MCF 10A (cell line): ENCODE results near the gene NOXRED1. TPM values are rescaled to one million over a fixed set of nuclear protein-coding genes. Genes with fewer than 3 reads are reported as not detected.

Source experiments
- BruUV-seq: library from RNA; stranded (reverse); fragments of 400-500 nt; replicated peaks from 2 replicates; lab custom pipeline; 2021; lab: Mats Ljungman, UMichigan
- CTCF ChIA-PET: fragments of 300-600 bp; sonication (Branson Sonifier 250); formaldehyde crosslinking; extraction: SDS; loops from one replicate; lab custom pipeline; 2021; ENCODE audit warnings: antibody characterized with exemption, inconsistent platforms; lab: Yijun Ruan, JAX
- POLR2A ChIA-PET: fragments of 300-600, 350-650 bp; sonication (Branson Sonifier 250); formaldehyde crosslinking; extraction: SDS; loops from one replicate; lab custom pipeline; 2020; ENCODE audit warnings: antibody characterized with exemption, inconsistent platforms; lab: Yijun Ruan, JAX
- DNase-seq: peaks from one replicate; pipeline ENCODE4 v3.0.0-alpha.2; 2018; ENCODE audit not compliant: unreplicated experiment
- H3K27ac Mint-ChIP-seq: one replicate; pipeline ENCODE4 v1.8.0; 2022; ENCODE audit warnings: mild to moderate bottlenecking, low read depth, mixed read lengths; ENCODE audit not compliant: unreplicated experiment
- H3K27me3 Mint-ChIP-seq: one replicate; pipeline ENCODE4 v1.8.0; 2022; ENCODE audit warnings: mixed read lengths; ENCODE audit not compliant: insufficient read depth, unreplicated experiment
- H3K36me3 Mint-ChIP-seq: one replicate; pipeline ENCODE4 v1.8.0; 2022; ENCODE audit warnings: mild to moderate bottlenecking, moderate library complexity, mixed read lengths; ENCODE audit not compliant: insufficient read depth, unreplicated experiment
- H3K4me1 Mint-ChIP-seq: one replicate; pipeline ENCODE4 v1.8.0; 2022; ENCODE audit warnings: mixed read lengths; ENCODE audit not compliant: insufficient read depth, unreplicated experiment
- H3K4me3 Mint-ChIP-seq: one replicate; pipeline ENCODE4 v1.8.0; 2022; ENCODE audit warnings: mild to moderate bottlenecking, moderate library complexity, mixed read lengths; ENCODE audit not compliant: unreplicated experiment
- H3K9me3 Mint-ChIP-seq: one replicate; pipeline ENCODE4 v1.8.0; 2022; ENCODE audit warnings: mixed read lengths; ENCODE audit not compliant: unreplicated experiment
- intact Hi-C: fragments of 100-400 bp; cut with micrococcal nuclease; formaldehyde crosslinking; loops from 2 replicates; pipeline ENCODE4 v1.14.1; 2022
- total RNA-seq: library from RNA; stranded (reverse); gene quantifications from 2 replicates; pipeline ENCODE4 v1.2.3, GENCODE V29; 2022
- TF ChIP-seq, protein P1 (sequence below): fragments of 200-600 bp; IDR thresholded peaks from one replicate; pipeline ENCODE4 v1.8.0; 2022; ENCODE audit warnings: antibody characterized with exemption, mild to moderate bottlenecking; ENCODE audit not compliant: unreplicated experiment

NOXRED1 gene
- total RNA-seq, 1 experiment from 2014 or later, result 0.58 TPM

- H3K4me1 Mint-ChIP-seq, result no peaks in the 10 kb centered on the region
- POLR2A ChIA-PET, result interaction anchor here (0.6 kb wide), 1 partner anchor 13 kb away, joined by 3 read pairs; no protein-coding TSS in a partner anchor
- no TSS peak for BruUV-seq
These were observed 19.6 kb downstream of the NOXRED1 start for GRCh38 chr14:77403768-77404167.

DNA sequence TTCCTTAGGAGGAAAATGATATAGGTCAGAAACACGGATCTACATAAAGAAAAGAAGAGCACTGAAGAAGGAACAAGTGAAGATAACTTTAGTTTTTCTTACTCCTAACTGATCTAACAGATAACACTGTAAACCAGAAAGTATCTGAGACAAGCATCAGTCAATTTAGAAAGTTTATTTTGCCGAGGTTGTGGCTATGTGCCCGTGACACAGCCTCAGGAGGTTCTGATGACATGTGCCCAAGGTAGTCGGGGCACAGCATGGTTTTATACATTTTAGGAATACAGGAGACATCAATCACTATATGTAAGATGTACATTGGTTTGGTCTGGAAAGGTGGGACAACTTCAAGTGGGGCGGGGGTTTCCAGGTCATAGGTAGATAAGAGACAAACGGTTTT lies 23.1 kb downstream of the NOXRED1 start:
- H3K4me1 Mint-ChIP-seq, result no peaks in the 10 kb centered on the region
- CTCF ChIA-PET, result no interaction called here

More at GRCh38 chr14:77403768-77404167, 19.6 kb downstream of the NOXRED1 start:
- intact Hi-C loops, result no loop called here
- Mint-ChIP-seq H3K27ac (no peak overlapping the region), H3K27me3 (no peaks in the 10 kb centered on the region), H3K36me3 (no peaks in the 10 kb centered on the region), H3K9me3 (no peaks in the 10 kb centered on the region), H3K4me3 (no peak overlapping the region)
- CTCF ChIA-PET, result interaction anchor here (0.6 to 1.4 kb wide), 2 partner anchors 39 to 88 kb away, joined by 3 to 5 read pairs; no protein-coding TSS in a partner anchor
- TF ChIP-seq, protein P1, sequence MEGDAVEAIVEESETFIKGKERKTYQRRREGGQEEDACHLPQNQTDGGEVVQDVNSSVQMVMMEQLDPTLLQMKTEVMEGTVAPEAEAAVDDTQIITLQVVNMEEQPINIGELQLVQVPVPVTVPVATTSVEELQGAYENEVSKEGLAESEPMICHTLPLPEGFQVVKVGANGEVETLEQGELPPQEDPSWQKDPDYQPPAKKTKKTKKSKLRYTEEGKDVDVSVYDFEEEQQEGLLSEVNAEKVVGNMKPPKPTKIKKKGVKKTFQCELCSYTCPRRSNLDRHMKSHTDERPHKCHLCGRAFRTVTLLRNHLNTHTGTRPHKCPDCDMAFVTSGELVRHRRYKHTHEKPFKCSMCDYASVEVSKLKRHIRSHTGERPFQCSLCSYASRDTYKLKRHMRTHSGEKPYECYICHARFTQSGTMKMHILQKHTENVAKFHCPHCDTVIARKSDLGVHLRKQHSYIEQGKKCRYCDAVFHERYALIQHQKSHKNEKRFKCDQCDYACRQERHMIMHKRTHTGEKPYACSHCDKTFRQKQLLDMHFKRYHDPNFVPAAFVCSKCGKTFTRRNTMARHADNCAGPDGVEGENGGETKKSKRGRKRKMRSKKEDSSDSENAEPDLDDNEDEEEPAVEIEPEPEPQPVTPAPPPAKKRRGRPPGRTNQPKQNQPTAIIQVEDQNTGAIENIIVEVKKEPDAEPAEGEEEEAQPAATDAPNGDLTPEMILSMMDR, result no peak
- DNase-seq, result no peak

DNA sequence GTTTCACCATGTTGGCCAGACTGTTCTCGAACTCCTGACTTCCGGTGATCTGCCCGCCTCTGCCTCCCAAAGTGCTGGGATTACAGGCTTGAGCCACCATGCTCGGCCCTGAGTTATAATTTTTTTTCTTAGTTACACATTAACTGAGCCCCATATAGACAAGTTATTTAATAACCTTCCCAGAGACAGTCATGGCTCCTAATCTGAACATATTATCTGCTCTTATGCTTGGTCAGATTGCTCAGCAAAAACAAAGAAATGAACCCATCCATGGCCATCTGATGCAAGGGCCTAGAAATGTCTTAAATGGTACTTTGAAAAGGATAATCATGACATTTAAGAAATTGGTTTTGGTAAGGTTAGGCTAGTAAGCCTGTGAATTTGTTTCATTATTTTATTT lies 33.1 kb downstream of the NOXRED1 start:
- intact Hi-C loops, result no loop called here
- Mint-ChIP-seq H3K36me3 (peaks cover 15% of the 10 kb centered on the region), H3K4me1 (no peaks in the 10 kb centered on the region), H3K4me3 (no peak overlapping the region), H3K27ac (no peak overlapping the region), H3K9me3 (no peaks in the 10 kb centered on the region), H3K27me3 (no peaks in the 10 kb centered on the region)
- TF ChIP-seq, protein P1, result no peak
- POLR2A ChIA-PET, result no interaction called here
- no TSS peak for BruUV-seq
- DNase-seq, result no peak
- CTCF ChIA-PET, result interaction anchor here (0.6 kb wide), 1 partner anchor 222 kb away, joined by 3 read pairs; no protein-coding TSS in a partner anchor

More for the DNA sequence above, 23.1 kb downstream of the NOXRED1 start:
- no peaks in the 10 kb centered on the region for H3K27me3 Mint-ChIP-seq
- POLR2A ChIA-PET, result no interaction called here
- intact Hi-C loops, result no loop called here
- no peak overlapping the region for H3K4me3 Mint-ChIP-seq
- peaks cover 5% of the 10 kb centered on the region for H3K36me3 Mint-ChIP-seq
- TF ChIP-seq, protein P1, result no peak
- no peak for DNase-seq
- no TSS peak for BruUV-seq
- H3K27ac Mint-ChIP-seq, result no peak overlapping the region
- no peaks in the 10 kb centered on the region for H3K9me3 Mint-ChIP-seq

DNA sequence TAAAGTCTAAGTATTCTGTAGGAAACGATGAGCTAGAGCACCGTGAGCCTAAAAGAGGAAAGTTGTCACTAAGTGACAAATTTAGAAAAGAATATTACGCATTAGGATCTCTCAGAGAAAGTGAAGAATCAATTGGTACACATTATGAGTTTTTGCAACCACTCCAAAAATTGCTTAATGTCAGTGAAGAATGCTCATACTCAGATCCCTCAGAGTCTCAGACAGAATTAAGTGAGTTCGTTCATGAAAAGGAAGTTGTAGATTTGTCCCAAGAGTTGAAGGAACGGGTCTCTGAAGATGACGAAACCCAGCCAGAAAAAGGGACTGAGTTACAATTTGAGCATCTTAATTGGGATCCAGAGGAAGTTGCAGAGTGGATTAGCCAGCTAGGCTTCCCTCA lies 44.6 kb downstream of the NOXRED1 start:
- no TSS peak for BruUV-seq
- Mint-ChIP-seq H3K27me3 (no peaks in the 10 kb centered on the region), H3K27ac (no peak overlapping the region), H3K4me1 (peaks cover 12% of the 10 kb centered on the region), H3K4me3 (no peak overlapping the region), H3K9me3 (no peaks in the 10 kb centered on the region), H3K36me3 (no peaks in the 10 kb centered on the region)
- DNase-seq, result no peak
- intact Hi-C loops, result no loop called here
- ChIA-PET CTCF (interaction anchor here (0.9 kb wide), 1 partner anchor 21 kb away, joined by 3 read pairs; no protein-coding TSS in a partner anchor), POLR2A (interaction anchor here (0.6 kb wide), 1 partner anchor 135 kb away, joined by 4 read pairs; no protein-coding TSS in a partner anchor)
- TF ChIP-seq, protein P1, result no peak
